Right lobe of liver (tissue), 6 donors: Measurements from ENCODE around the gene AIP. TPM values are rescaled to one million over a fixed set of nuclear protein-coding genes. Genes with fewer than 3 reads are reported as not detected.
A peak's percentile ranks its signal among the peaks of the same experiment; 100 is the strongest.

Experiments used
- ATAC-seq, 4 donors: fragments of 200-7000 bp; cut with Tn5 transposase; one replicate each; pipeline ENCODE4 v1.9.1; 2020; ENCODE audit warnings: mild to moderate bottlenecking in 4 of 4, moderate library complexity in 4 of 4
- DNase-seq, 3 donors: peaks; one replicate each; pipeline ENCODE4 v3.0.0-alpha.2; 2020
- H3K27ac ChIP-seq, 3 donors: fragments of 200-600 bp; one replicate each; pipeline ENCODE4 v1.8.0; 2022
- H3K27me3 ChIP-seq, 2 donors: fragments of 200-600 bp; one replicate each; pipeline ENCODE4 v1.8.0; 2022
- H3K36me3 ChIP-seq, 4 donors: fragments of 200-600 bp; sonication (generic) in 1 of 4; one replicate each; pipeline versions ENCODE4 v1.5.1 to v1.8.0; 2017 to 2022; ENCODE audit warnings: control low read depth in 1 of 4
- H3K4me1 ChIP-seq, 4 donors: fragments of 200-600 bp; sonication (generic) in 1 of 4; one replicate each; pipeline versions ENCODE4 v1.5.1 to v1.8.0; 2017 to 2022; ENCODE audit warnings: control low read depth in 1 of 4
- H3K4me3 ChIP-seq, 3 donors: fragments of 200-600 bp; one replicate each; pipeline ENCODE4 v1.8.0; 2022
- H3K9me3 ChIP-seq, 4 donors: fragments of 200-600 bp; sonication (generic) in 1 of 4; one replicate each; pipeline versions ENCODE4 v1.5.1 to v1.8.0; 2017 to 2022; ENCODE audit warnings: control low read depth in 1 of 4
- CTCF ChIP-seq, 4 donors: fragments of 200-600 bp in 3 of 4; fragments of 450-650 bp in 1 of 4; IDR thresholded peaks; one replicate each; pipeline versions ENCODE4 v1.5.1 to v1.8.0; 2016 to 2022; ENCODE audit warnings: antibody characterized with exemption in 4 of 4, mild to moderate bottlenecking in 2 of 4
- POLR2A ChIP-seq: fragments of 450-650 bp; IDR thresholded peaks from one replicate; pipeline ENCODE4 v1.6.1; 2017; ENCODE audit warnings: antibody characterized with exemption, mild to moderate bottlenecking
- WGBS: methylation state at CpG from one replicate; pipeline ENCODE4 v1.1.6; 2018; ENCODE audit warnings: low coverage, low lambda C conversion rate; ENCODE audit not compliant: insufficient coverage; ENCODE audit errors: missing lambda C conversion rate; 5-methylcytosine and 5-hydroxymethylcytosine counted together
- intact Hi-C, 2 donors: fragments of 100-400 bp; cut with DNase I; formaldehyde crosslinking; loops; one replicate each; pipeline versions ENCODE4 v1.11.2 to v1.14.1; 2022
- long read RNA-seq: library from polyadenylated mRNA; unstranded; transcript quantifications from one replicate; pipeline ENCODE4 v2.0.0, GENCODE V29; 2019
- total RNA-seq, 6 experiments: library from RNA; depleted of rRNA in 2 of 6; stranded (reverse); fragments of >200 nt in 2 of 6; fragmentation: NEBNext Ultra II Directional in 3 of 6; extraction: Animal tissue kit (Norgen Biotek cat#: 25700) in 3 of 6; gene quantifications; one replicate each; pipeline versions ENCODE4 v1.1.0 to v1.2.4, GENCODE V29; 2016 to 2023
- donor health status: DM: no; HTN: yes; CAD: no.
- donor health status: DM: no; HTN: no; CAD: no.
- donor health status: DM: no; HTN: no; CAD: no.
- donor health status: DM: no; HTN: yes; CAD: no.
- donor health status: DM: no; HTN: yes; CAD: no.

Gene AIP
- total RNA-seq: 10 to 100 TPM; 20.8 to 33.9 (median 25.7) TPM
- long read RNA-seq, transcript AIP-201 (6 exons, 1,221 nt): major isoform, 13 of 19 reads
- long read RNA-seq, partial matches to known transcripts: 4 of 19 reads
- long read RNA-seq, other reads (novel, unspliced or antisense): 1 of 19 reads

GRCh38 chr11:67482827-67483798, at the start of gene AIP:
Gene AIP, plus strand, starts transcription at chr11:67483026. Its CDS starts 133 bp downstream, at chr11:67483159.
- ATAC-seq (peak; percentile 98 to 99 (median 98)), DNase-seq (peak; percentile 96 to 98 (median 97))
- intact Hi-C loops: no loop called here
- Histone ChIP-seq H3K9me3 (no peaks in the 10 kb centered on the region), H3K27ac (peak within 1 kb of the TSS; percentile 58 to 78 (median 68)), H3K4me3 (peak within 1 kb of the TSS; percentile 54 to 66 (median 61)), H3K27me3 (no peaks in the 10 kb centered on the region), H3K36me3 (peaks cover 0 to 5% (median 0%) of the 10 kb centered on the region in 4 donors), H3K4me1 (peaks cover 0 to 15% (median 5%) of the 10 kb centered on the region in 4 donors)
- 1% methylated on average over 30 of the region's 60 CpGs for WGBS
- TF ChIP-seq POLR2A: peak; percentile 60
- peak in 2 of 4 donors; percentile 14 to 29 for TF ChIP-seq CTCF (IDR thresholded peaks at IDR 0.05)

GRCh38 chr11:67433536-67434394, 49.1 kb upstream of the AIP start:
- Histone ChIP-seq H3K9me3 (no peaks in the 10 kb centered on the region), H3K36me3 (peaks cover 0 to 52% (median 11%) of the 10 kb centered on the region in 4 donors), H3K27me3 (no peaks in the 10 kb centered on the region), H3K27ac (no peak overlapping the region), H3K4me1 (peaks cover 0 to 11% (median 2%) of the 10 kb centered on the region in 4 donors), H3K4me3 (no peak overlapping the region)
- ATAC-seq (no peak), DNase-seq (no peak)
- 79% methylated on average over 6 of the region's 22 CpGs for WGBS
- intact Hi-C loops: no loop called here
- TF ChIP-seq POLR2A: no peak
- no peak for TF ChIP-seq CTCF (IDR thresholded peaks at IDR 0.05)

- Histone ChIP-seq H3K4me3 (no peak overlapping the region), H3K9me3 (no peaks in the 10 kb centered on the region), H3K36me3 (peaks cover 0 to 52% (median 11%) of the 10 kb centered on the region in 4 donors), H3K27ac (no peak overlapping the region), H3K27me3 (no peaks in the 10 kb centered on the region), H3K4me1 (peaks cover 0 to 6% (median under 1%) of the 10 kb centered on the region in 4 donors)
- DNase-seq (no peak), ATAC-seq (no peak)
- intact Hi-C loops: no loop called here
- TF ChIP-seq CTCF (IDR thresholded peaks at IDR 0.05) (no peak), POLR2A (no peak)
- WGBS: no CpG with 5 or more reads among the region's 23 CpGs
Measured at GRCh38 chr11:67434395-67434881, 48.4 kb upstream of the AIP start.

GRCh38 chr11:67435031-67435726, 47.6 kb upstream of the AIP start:
- no peak overlapping the region for H3K4me3 ChIP-seq
- TF ChIP-seq CTCF (IDR thresholded peaks at IDR 0.05) (no peak), POLR2A (no peak)
- WGBS: 69% methylated on average over 2 of the region's 26 CpGs
- intact Hi-C loops: no loop called here
- H3K4me1 ChIP-seq: no peaks in the 10 kb centered on the region
- H3K9me3 ChIP-seq: no peaks in the 10 kb centered on the region
- H3K27ac ChIP-seq: no peak overlapping the region
- peaks cover 0 to 52% (median 11%) of the 10 kb centered on the region in 4 donors for H3K36me3 ChIP-seq
- DNase-seq (no peak), ATAC-seq (no peak)
- no peaks in the 10 kb centered on the region for H3K27me3 ChIP-seq
